NCI-H82 treated with DMSO at 0.1 percent for 48 hours (cell line): ENCODE results near the gene RAB11FIP3.
A peak's percentile ranks its signal among the peaks of the same experiment; 100 is the strongest.

Experiments used
- DNase-seq: peaks from one replicate; lab custom pipeline; 2025; ENCODE audit not compliant: unreplicated experiment; lab: John Stamatoyannopoulos, UW

The RAB11FIP3 gene

DNA sequence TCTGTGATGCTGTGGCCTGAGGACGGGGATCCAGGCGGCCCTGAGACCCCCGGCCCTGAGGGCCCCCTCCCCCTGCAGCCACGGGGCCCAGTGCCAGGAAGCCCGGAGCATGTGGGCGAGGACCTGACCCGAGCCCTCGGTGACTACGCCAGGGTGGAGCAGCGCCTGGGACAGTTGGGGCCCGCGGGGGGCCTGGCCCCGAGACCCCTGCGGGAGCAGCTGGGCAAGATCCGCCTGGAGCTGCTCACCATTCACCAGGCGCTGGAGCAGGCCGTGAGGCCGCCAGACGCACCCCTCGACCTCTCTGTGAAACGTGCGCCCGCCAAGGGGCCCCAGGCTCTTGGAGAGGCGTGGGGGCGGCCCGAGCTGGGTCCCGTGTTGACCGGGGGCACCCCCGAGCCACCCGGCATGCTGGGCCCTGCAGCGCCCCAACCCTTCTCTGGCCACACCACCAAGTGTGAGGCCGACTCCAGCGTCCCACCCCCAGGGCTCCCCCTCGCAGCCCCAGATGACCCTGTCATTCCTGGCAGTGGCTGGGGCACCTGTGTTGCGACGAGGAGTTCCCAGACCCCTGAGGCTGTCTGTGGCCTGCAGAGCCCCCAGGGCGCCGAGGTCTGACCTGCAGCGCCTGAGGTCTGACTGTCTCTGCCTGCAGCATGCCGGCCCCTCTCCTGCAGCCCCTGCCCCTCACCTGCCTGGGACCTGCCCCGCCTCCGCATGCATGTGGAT is 139.4 kb downstream of the RAB11FIP3 start:
- no peak for DNase-seq

DNA sequence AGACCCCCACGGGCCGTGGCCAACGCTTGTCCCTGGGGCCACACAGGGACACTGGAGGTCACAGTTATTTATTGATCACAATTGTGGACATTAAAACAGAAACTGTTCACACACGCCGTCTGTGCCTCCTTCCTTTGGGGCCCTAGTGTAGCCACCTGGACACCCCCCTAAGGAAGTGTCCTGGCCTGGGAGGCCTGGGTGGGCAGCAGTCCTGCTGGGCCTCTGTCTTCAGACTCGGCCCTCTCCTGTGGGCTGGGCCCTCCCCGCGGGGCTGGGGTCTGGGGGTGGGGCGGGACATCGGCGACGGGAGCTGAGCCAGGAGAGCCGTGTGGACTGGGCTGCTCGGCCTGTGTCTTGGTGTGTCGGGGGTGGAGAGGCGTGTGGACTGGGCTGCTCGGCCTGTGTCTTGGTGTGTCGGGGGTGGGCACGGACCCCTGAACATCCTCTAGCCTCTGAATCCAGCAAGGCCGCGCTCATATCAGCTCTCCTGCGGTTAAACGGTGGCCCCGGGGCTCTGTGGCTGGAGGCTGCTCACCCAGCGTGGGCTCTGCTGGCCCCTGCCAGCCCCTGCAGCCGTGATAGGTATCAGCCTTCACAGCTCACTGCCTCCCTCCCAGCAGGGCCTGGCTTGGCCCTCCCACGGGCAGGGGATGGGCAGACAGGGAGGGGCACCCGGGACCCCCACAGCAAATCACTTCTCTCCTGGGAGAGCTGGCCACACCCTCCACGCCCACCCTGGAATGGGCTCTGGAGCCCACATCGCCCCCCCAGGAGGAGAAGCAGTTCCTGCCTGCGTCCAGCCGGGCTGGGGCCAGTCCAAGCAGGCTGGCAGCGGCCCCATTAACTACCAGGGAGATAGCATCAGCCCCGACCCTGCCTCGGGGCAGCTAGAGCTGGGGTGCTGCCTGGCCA is 140.2 kb downstream of the RAB11FIP3 start:
- DNase-seq, result no peak

GRCh38 chr16:566475-567372 is 141.3 kb downstream of the RAB11FIP3 start, which contains the start of gene NHLRC4:
Gene NHLRC4, plus strand, starts transcription at chr16:567005. Its CDS starts 1,043 bp downstream, at chr16:568048.
- DNase-seq, result peak; percentile 20

DNA sequence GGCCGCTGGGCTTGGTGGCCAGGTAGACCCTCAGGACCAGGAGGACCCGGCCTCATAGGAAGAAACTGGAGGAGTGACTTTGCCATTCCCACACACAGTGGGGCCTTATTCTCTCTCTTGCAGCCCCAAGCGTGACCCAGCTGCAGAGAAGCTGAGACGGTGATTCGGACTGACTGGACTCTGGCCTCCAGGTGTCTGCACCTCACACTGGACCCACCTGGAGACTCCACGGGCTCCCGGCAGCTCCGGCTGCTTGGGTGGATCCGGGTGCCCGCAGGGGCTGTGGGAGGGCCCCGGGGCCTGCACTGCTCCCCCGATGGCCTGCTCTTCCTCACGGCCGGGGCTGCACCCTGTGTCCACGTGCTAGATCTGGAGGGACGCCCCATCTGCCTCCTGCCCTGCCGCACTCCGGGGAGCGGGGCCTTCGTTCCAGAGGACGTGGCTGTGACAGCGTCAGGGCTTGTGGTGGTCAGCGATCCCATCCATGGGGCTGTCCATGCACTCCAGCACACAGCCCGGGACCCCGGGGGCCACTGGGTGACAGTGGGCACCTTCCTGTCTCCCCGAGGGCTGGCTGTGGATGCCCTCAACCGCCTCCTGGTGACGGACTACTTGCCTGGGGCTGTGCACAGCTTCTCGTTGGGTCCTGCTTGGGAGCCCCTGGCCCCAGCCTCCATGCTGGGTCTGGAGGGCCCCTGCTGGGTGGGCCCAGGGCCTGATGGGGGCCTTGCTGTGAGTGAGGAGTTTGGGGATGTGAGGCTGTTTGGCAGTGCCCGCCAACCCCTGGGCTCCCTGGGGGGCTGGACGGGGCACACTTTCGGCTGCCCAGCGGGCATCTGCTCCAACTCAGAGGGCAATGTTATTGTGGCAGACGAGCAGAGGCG is 142.2 kb downstream of the RAB11FIP3 start:
- no peak for DNase-seq

- DNase-seq, result no peak
Observed at GRCh38 chr16:568401-569258, 143.2 kb downstream of the RAB11FIP3 start.

- no peak for DNase-seq
Observed at GRCh38 chr16:569445-570254, 144.2 kb downstream of the RAB11FIP3 start, which contains the start of gene PIGQ. Gene PIGQ, plus strand, starts transcription at chr16:569968. Its CDS starts 4,107 bp downstream, at chr16:574075.
